ENCODE data around the gene TLDC2. TPM values are rescaled to one million over a fixed set of nuclear protein-coding genes. Genes with fewer than 3 reads are reported as not detected.
A peak's percentile ranks its signal among the peaks of the same experiment; 100 is the strongest.

Gene TLDC2
- total and polyA plus RNA-seq, 11 donors, result 0.15 TPM; not detected in 10

DNA sequence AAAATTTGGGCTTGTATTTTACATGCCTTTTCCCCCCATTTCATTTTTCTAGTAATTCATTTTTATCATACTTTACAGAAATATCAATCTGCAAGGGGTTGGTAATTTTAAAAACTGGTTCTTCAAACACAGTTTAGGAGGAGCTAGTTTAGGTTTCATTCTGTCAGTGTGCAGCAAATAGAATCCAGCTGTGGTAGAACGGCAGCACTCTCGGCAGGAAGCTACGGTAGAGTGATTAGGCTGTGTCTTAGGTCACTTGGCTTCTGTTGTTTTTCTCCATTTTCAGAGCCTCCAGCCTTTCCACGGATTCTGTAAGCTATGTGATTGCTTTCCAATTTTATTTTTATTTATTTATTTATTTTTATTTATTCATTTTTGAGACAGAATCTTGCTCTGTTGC, 32.7 kb downstream of the TLDC2 start:
- no peak for ATAC-seq
- no peak overlapping the region for H3K4me3 ChIP-seq
- H3K36me3 ChIP-seq, result peaks cover 0 to 100% (median 94%) of the 10 kb centered on the region in 9 donors
- WGBS, 4 donors, result 61 to 70% (median 66%) methylated on average over 4 of the region's 4 CpGs
- intact Hi-C loops (cut with DNase I), result no loop called here
- no peaks in the 10 kb centered on the region for H3K4me1 ChIP-seq
- TF ChIP-seq, protein P1, sequence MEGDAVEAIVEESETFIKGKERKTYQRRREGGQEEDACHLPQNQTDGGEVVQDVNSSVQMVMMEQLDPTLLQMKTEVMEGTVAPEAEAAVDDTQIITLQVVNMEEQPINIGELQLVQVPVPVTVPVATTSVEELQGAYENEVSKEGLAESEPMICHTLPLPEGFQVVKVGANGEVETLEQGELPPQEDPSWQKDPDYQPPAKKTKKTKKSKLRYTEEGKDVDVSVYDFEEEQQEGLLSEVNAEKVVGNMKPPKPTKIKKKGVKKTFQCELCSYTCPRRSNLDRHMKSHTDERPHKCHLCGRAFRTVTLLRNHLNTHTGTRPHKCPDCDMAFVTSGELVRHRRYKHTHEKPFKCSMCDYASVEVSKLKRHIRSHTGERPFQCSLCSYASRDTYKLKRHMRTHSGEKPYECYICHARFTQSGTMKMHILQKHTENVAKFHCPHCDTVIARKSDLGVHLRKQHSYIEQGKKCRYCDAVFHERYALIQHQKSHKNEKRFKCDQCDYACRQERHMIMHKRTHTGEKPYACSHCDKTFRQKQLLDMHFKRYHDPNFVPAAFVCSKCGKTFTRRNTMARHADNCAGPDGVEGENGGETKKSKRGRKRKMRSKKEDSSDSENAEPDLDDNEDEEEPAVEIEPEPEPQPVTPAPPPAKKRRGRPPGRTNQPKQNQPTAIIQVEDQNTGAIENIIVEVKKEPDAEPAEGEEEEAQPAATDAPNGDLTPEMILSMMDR (IDR thresholded peaks at IDR 0.05), result no peak
- no peak for TF ChIP-seq POLR2A (IDR thresholded peaks at IDR 0.05)
- no peaks in the 10 kb centered on the region for H3K27me3 ChIP-seq
- no peaks in the 10 kb centered on the region for H3K9me3 ChIP-seq
- H3K27ac ChIP-seq, result no peak overlapping the region
- no peak for DNase-seq

DNA sequence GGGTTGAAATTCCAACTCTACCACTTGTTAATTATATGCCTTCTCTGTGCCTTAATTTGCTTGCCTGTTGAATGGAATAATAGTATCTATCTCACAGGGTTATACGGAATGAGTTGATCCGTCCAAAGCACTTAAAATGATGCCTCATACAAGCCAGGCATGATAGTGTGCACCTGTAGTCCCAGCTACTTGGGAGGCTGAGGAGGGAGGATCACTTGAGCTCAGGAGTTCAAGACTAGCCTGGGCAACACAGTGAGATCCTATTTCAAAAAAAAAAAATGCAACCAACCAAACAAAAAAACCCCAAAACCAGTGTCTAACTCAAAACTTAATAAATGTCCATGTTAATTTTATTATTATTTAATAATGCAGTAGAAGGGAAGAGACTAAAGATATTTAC, 40.3 kb downstream of the TLDC2 start:
- Histone ChIP-seq H3K9me3 (no peaks in the 10 kb centered on the region), H3K27ac (no peak overlapping the region), H3K36me3 (peaks cover 0 to 99% (median 85%) of the 10 kb centered on the region in 9 donors), H3K27me3 (no peaks in the 10 kb centered on the region), H3K4me1 (no peaks in the 10 kb centered on the region), H3K4me3 (no peak overlapping the region)
- TF ChIP-seq, protein P1 (IDR thresholded peaks at IDR 0.05), result no peak
- TF ChIP-seq POLR2A (IDR thresholded peaks at IDR 0.05), result no peak
- WGBS, 4 donors, result 94 to 99% (median 98%) methylated on average over 2 of the region's 2 CpGs
- ATAC-seq (no peak), DNase-seq (no peak)
- intact Hi-C loops (cut with DNase I), result no loop called here

DNA sequence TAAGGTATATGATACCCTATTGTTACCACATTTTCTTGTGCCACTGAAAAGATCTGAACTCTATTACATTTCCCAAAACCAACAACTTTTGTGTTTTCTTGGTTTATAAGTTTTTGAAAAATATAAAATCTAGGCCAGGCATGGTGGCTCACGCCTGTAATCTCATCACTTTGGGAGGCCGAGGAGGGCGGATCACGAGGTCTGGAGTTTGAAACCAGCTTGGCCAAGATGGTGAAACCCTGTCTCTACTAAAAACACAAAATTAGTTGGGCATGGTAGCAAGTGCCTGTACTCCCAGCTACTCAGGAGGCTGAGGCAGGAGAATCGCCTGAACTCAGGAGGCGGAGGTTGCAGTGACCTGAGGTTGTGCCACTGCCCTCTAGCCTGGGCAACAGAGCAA, 41.3 kb downstream of the TLDC2 start:
- no peak for ATAC-seq
- Histone ChIP-seq H3K27ac (no peak overlapping the region), H3K27me3 (no peaks in the 10 kb centered on the region), H3K36me3 (peaks cover 0 to 99% (median 81%) of the 10 kb centered on the region in 9 donors), H3K4me3 (no peak overlapping the region), H3K4me1 (no peaks in the 10 kb centered on the region), H3K9me3 (no peaks in the 10 kb centered on the region)
- TF ChIP-seq POLR2A (IDR thresholded peaks at IDR 0.05), result no peak
- TF ChIP-seq, protein P1 (IDR thresholded peaks at IDR 0.05), result no peak
- intact Hi-C loops (cut with DNase I), result no loop called here
- DNase-seq, result no peak
- WGBS, 4 donors, result 91 to 98% (median 97%) methylated on average over 6 of the region's 6 CpGs

DNA sequence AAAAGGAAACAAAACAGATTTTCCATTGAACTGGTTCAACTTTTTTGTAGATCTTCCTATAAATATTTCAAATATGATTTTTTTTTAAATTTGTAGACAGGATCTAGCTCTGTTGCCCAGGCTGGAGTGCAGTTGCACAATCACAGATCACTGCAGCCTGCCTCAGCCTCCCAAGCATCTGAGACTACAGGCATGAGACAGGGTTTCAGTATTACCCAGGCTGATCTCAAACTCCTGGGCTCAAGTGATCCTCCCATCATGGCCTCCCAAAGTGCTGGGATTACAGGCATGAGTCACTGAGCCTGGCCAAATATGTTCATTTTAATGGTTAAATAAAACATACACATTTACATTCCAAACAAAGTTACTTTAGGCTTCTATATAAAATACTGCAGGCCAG, 42.0 kb downstream of the TLDC2 start:
- Histone ChIP-seq H3K27me3 (no peaks in the 10 kb centered on the region), H3K4me1 (no peaks in the 10 kb centered on the region), H3K9me3 (no peaks in the 10 kb centered on the region), H3K27ac (no peak overlapping the region), H3K4me3 (no peak overlapping the region), H3K36me3 (peaks cover 0 to 99% (median 81%) of the 10 kb centered on the region in 9 donors)
- DNase-seq (no peak), ATAC-seq (no peak)
- TF ChIP-seq POLR2A (IDR thresholded peaks at IDR 0.05), result no peak
- intact Hi-C loops (cut with DNase I), result no loop called here

DNA sequence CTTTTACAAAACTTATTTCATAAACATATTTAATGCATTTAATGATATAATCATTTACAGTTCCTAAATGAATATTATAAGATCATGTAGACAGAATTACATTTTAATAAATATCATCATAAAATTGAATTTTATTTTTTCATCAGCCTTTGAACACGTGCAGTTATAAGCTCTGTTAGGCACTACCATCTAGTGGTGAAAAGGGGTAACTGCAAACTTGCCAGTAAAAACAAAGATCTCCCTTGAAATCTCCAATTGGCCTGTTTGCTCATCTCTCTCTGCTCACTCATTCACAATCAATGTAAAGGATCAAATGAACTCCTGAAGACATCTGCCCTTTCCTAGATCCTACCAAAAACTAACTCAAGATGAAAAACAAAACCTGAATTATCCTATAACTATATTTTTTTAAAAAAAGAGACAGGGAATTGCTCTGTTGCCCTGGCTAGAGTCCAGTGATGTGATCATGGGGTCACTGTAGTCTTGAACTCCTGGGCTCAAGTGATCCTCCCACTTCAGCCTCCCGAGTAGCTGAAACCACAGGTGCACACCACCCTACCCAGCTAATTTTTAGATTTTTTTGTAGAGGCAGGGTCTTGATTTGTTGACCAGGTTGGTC, 43.9 kb downstream of the TLDC2 start:
- peak in 1 of 4 donors; percentile 39 for ATAC-seq
- no peak for TF ChIP-seq POLR2A (IDR thresholded peaks at IDR 0.05)
- TF ChIP-seq, protein P1 (IDR thresholded peaks at IDR 0.05), result peak; percentile 80 to 96 (median 88)
- Histone ChIP-seq H3K36me3 (peaks cover 0 to 99% (median 76%) of the 10 kb centered on the region in 9 donors), H3K4me3 (no peak overlapping the region), H3K9me3 (no peaks in the 10 kb centered on the region), H3K27me3 (no peaks in the 10 kb centered on the region), H3K4me1 (no peaks in the 10 kb centered on the region), H3K27ac (peak overlapping the region in 1 of 12 donors; percentile 2)
- intact Hi-C loops (cut with DNase I), result no loop called here
- no peak for DNase-seq
- WGBS, 4 donors, result 10 to 18% (median 13%) methylated on average over 2 of the region's 2 CpGs
